ENCODE measurements around the gene CFAP141.

DNA sequence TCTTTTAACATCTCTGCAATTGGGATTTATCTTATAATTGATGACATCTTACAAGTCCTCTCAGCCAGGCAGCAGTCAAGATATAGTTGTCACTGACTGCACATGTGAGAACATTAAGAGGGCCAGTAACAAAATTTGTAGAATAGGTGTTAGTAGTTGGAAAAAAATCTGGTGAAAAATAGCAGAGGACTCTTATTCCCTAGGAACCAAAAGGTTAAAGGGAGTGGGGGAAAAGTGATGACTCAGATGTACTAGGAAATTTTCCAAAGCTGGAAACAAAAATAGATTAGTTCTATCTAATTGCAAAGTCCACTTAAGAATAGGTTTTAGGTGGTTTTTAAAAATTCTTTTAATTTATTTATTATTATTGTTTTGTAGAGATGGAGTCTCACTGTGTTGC is 54.8 kb downstream of the CFAP141 start:
- no peak for TF ChIP-seq EZH2 (IDR thresholded peaks at IDR 0.05; ENCODE audit: insufficient read depth, poor library complexity, severe bottlenecking)
- no peak for TF ChIP-seq EZH2phosphoT487 (IDR thresholded peaks at IDR 0.05; ENCODE audit: insufficient read depth, low read depth)
